GM12878 (cell line): ENCODE measurements around the gene EPHA7. TPM values are rescaled to one million over a fixed set of nuclear protein-coding genes. Genes with fewer than 3 reads are reported as not detected.

Source experiments
- ATAC-seq: fragments of 200-7000 bp; cut with Tn5 transposase; 3 replicates; pipeline ENCODE4 v1.9.1; 2020; ENCODE audit warnings: mild to moderate bottlenecking, moderate library complexity
- BruUV-seq: library from RNA; stranded (reverse); fragments of 400-500 nt; replicated peaks from 2 replicates; lab custom pipeline; 2021; lab: Mats Ljungman, UMichigan
- CTCF ChIA-PET: fragments of 300-600 bp; sonication (Branson Sonifier 250); formaldehyde crosslinking; extraction: SDS; loops from one replicate; lab custom pipeline; 2021; ENCODE audit warnings: inconsistent platforms; lab: Yijun Ruan, JAX
- POLR2A ChIA-PET: fragments of 350-600 bp; formaldehyde crosslinking; extraction: SDS; loops from one replicate; lab custom pipeline; 2021; ENCODE audit warnings: inconsistent platforms; lab: Charles Lee
- RAD21 ChIA-PET: fragments of 300-600 bp; sonication (Branson Sonifier 250); formaldehyde crosslinking; loops from one replicate; lab custom pipeline; 2023; ENCODE audit warnings: antibody characterized with exemption; ENCODE audit not compliant: unreplicated experiment; lab: Charles Lee
- SMC1A ChIA-PET: fragments of 300-600 bp; sonication (Branson Sonifier 250); formaldehyde crosslinking; loops from one replicate; lab custom pipeline; 2023; ENCODE audit not compliant: unreplicated experiment, uncharacterized antibody; lab: Charles Lee
- DNase-seq: peaks from one replicate; pipeline ENCODE4 v3.0.0-alpha.2; 2011; ENCODE audit warnings: low read depth, low spot score
- FAIRE-seq: peaks from 3 replicates; lab custom pipeline; 2011; peaks lifted over from hg19 to GRCh38; lab: Jason Lieb, UNC
- H2AFZ ChIP-seq: 2 replicates; pipeline ENCODE4 v1.6.0; 2011; ENCODE audit warnings: low read depth, low read length, control low read depth; ENCODE audit not compliant: control insufficient read depth
- H3K27ac ChIP-seq: 2 replicates; pipeline ENCODE4 v1.5.1; 2011; ENCODE audit warnings: control low read depth; ENCODE audit not compliant: control insufficient read depth, insufficient read depth
- H3K27me3 ChIP-seq, 2 experiments: replicated peaks in 1 of 2; 2 replicates each; pipeline versions ENCODE4 v1.6.0 to v1.6.1; 2011; ENCODE audit warnings: low read length in 1 of 2; ENCODE audit not compliant: control insufficient read depth in 2 of 2, insufficient read depth in 2 of 2
- H3K36me3 ChIP-seq, 2 experiments: 2 replicates each; pipeline ENCODE4 v1.5.1; 2011; ENCODE audit warnings: low read length in 1 of 2; ENCODE audit not compliant: control insufficient read depth in 2 of 2, insufficient read depth in 2 of 2
- H3K4me1 ChIP-seq: 2 replicates; pipeline ENCODE4 v1.6.1; 2011; ENCODE audit warnings: mild to moderate bottlenecking, low read length, moderate library complexity, mixed read lengths; ENCODE audit not compliant: control insufficient read depth, insufficient read depth
- H3K4me2 ChIP-seq: 2 replicates; pipeline ENCODE4 v1.6.0; 2011; ENCODE audit warnings: control low read depth; ENCODE audit not compliant: control insufficient read depth, insufficient read depth
- H3K4me3 ChIP-seq: fragments of 200-600 bp; sonication (generic); 2 replicates; pipeline ENCODE4 v1.5.1; 2016
- H3K79me2 ChIP-seq: 2 replicates; pipeline ENCODE4 v1.6.0; 2011; ENCODE audit warnings: low read length; ENCODE audit not compliant: control insufficient read depth, insufficient read depth
- H3K9ac ChIP-seq: 2 replicates; pipeline ENCODE4 v1.8.0; 2011; ENCODE audit warnings: low read length, control low read depth, mixed read lengths; ENCODE audit not compliant: control insufficient read depth, insufficient read depth
- H3K9me3 ChIP-seq: replicated peaks from 3 replicates; pipeline ENCODE4 v1.5.1; 2011; ENCODE audit warnings: mild to moderate bottlenecking, low read length; ENCODE audit not compliant: control insufficient read depth, insufficient read depth
- H4K20me1 ChIP-seq: 2 replicates; pipeline ENCODE4 v1.6.0; 2011; ENCODE audit not compliant: control insufficient read depth, insufficient read depth
- E4F1 ChIP-seq: fragments of 450-650 bp; IDR thresholded peaks from 2 replicates; pipeline ENCODE4 v1.6.1; 2018; ENCODE audit warnings: borderline replicate concordance, mild to moderate bottlenecking; ENCODE audit not compliant: partially characterized antibody
- EGR1 ChIP-seq, 2 experiments: IDR thresholded peaks; 1 replicate in 1 of 2; 2 replicates in 1 of 2; pipeline ENCODE4 v1.6.1; 2011 to 2012; ENCODE audit warnings: low read depth in 2 of 2, low read length in 2 of 2, borderline replicate concordance in 1 of 2, mild to moderate bottlenecking in 1 of 2, moderate library complexity in 1 of 2
- ETV6 ChIP-seq, 2 experiments: fragments of 450-650 bp in 1 of 2; IDR thresholded peaks in 1 of 2; conservative IDR thresholded peaks in 1 of 2; 2 replicates each; pipeline ENCODE4 v1.6.1; 2014; ENCODE audit warnings: antibody characterized with exemption in 1 of 2, borderline replicate concordance in 1 of 2, low read depth in 1 of 2, mild to moderate bottlenecking in 1 of 2, moderate library complexity in 1 of 2
- HDAC6 ChIP-seq: fragments of 200-600 bp; sonication (generic); IDR thresholded peaks from one replicate; pipeline ENCODE4 v1.8.0; 2017; ENCODE audit warnings: antibody characterized with exemption; ENCODE audit not compliant: unreplicated experiment
- REST ChIP-seq: IDR thresholded peaks from 2 replicates; pipeline ENCODE4 v1.6.1; 2012; ENCODE audit warnings: mild to moderate bottlenecking, low read depth, low read length
- SRF ChIP-seq, 2 experiments: IDR thresholded peaks; 2 replicates each; pipeline ENCODE4 v1.6.1; 2011; ENCODE audit warnings: low read depth in 2 of 2, low read length in 2 of 2, mild to moderate bottlenecking in 1 of 2, moderate library complexity in 1 of 2
- ZBTB4 ChIP-seq: fragments of 450-650 bp; formaldehyde crosslinking; IDR thresholded peaks from 2 replicates; pipeline ENCODE4 v1.4.0; 2022; ENCODE audit warnings: mild to moderate bottlenecking, moderate library complexity
- WGBS: methylation state at CpG from one replicate; pipeline ENCODE4 v1.1.6; 2016; ENCODE audit warnings: low lambda C conversion rate; ENCODE audit not compliant: insufficient replicate concordance, insufficient coverage; ENCODE audit errors: missing lambda C conversion rate; 5-methylcytosine and 5-hydroxymethylcytosine counted together
- in situ Hi-C: fragments of 300-500 bp; cut with MboI; formaldehyde crosslinking; loops from 9 replicates; pipeline ENCODE4 v1.14.3; 2018; ENCODE audit warnings: mixed read lengths
- intact Hi-C: fragments of 100-400 bp; cut with micrococcal nuclease; formaldehyde crosslinking; loops from one replicate; pipeline ENCODE4 v1.14.2; 2022; ENCODE audit not compliant: unreplicated experiment
- polyA plus RNA-seq, 11 experiments: library from polyadenylated mRNA; depleted of rRNA in 4 of 11; unstranded in 6 of 11; stranded (reverse) in 5 of 11; fragments of >200 nt; fragmentation: Nextera tagmentation in 4 of 11; fragmentation: Illumina TruSeq in 1 of 11; extraction: Ambion mirVana in 4 of 11; extraction: Trizol in 1 of 11; gene quantifications; 1 replicate in 1 of 11; 2 replicates in 10 of 11; pipeline versions ENCODE4 v1.2.1 to v1.2.3, GENCODE V29; 2011 to 2016; ENCODE audit warnings: inconsistent platforms in 2 of 11, missing spikeins in 2 of 11, low read depth in 1 of 11
- total RNA-seq, 4 experiments: library from RNA; depleted of rRNA in 3 of 4; stranded (reverse); fragments of >200 nt in 3 of 4; fragmentation: Illumina TruSeq in 1 of 4; extraction: Trizol in 1 of 4; gene quantifications; 2 replicates each; pipeline versions ENCODE4 v1.2.1 to v1.2.3, GENCODE V29; 2013 to 2021

The EPHA7 gene
- total and polyA plus RNA-seq, 10 of the 15 experiments (the other 5 are each of a cell fraction or from before 2014, with no cell fraction given): not detected

GRCh38 chr6:93304505-93304904, 114.9 kb downstream of the EPHA7 start (continued):
- no peak for TF ChIP-seq SRF (IDR thresholded peaks at IDR 0.05; ENCODE audit: low read depth in 2 of 2, low read length in 2 of 2)

GRCh38 chr6:93300661-93301060, 118.7 kb downstream of the EPHA7 start:
- 0% methylated on average over 3 of the region's 3 CpGs for WGBS
- ChIA-PET SMC1A (no interaction called here), RAD21 (no interaction called here), POLR2A (no interaction called here), CTCF (no interaction called here)
- no peaks in the 10 kb centered on the region; the same call in 2 of the 3 replicates for H3K9me3 ChIP-seq
- no peaks in the 10 kb centered on the region for H3K79me2 ChIP-seq
- no peaks in the 10 kb centered on the region for H3K27me3 ChIP-seq
- ATAC-seq: no peak
- H3K4me2 ChIP-seq: no peak overlapping the region
- no peaks in the 10 kb centered on the region for H4K20me1 ChIP-seq
- in situ Hi-C loops (no loop called here), intact Hi-C loops (no loop called here)
- no peak overlapping the region for H3K27ac ChIP-seq
- H3K9ac ChIP-seq: no peak overlapping the region
- no peaks in the 10 kb centered on the region for H3K4me1 ChIP-seq
- H3K4me3 ChIP-seq: no peak overlapping the region
- DNase-seq: no peak
- TF ChIP-seq EGR1 (IDR thresholded peaks at IDR 0.05; ENCODE audit: borderline replicate concordance in 1 of 2, low read depth in 2 of 2, low read length in 2 of 2) (no peak), ETV6 (conservative IDR thresholded peaks at IDR 0.05 in 1 of 2, IDR thresholded peaks at IDR 0.05 in 1 of 2; ENCODE audit: borderline replicate concordance in 1 of 2, low read depth in 1 of 2) (no peak), REST (no peak), HDAC6 (no peak), E4F1 (no peak), ZBTB4 (CRISPR knock-in tag) (no peak)
- H2AFZ ChIP-seq: no peak overlapping the region
- no peak for FAIRE-seq
- no peaks in the 10 kb centered on the region for H3K36me3 ChIP-seq
- no TSS peak for BruUV-seq
